EL (cell line): Measurements from ENCODE around the gene RHBG.
A peak's percentile ranks its signal among the peaks of the same experiment; 100 is the strongest.
"Not testable (repeated sequence)": the region's sequence is repeated elsewhere in the genome, so short reads cannot be mapped to it uniquely, and the experiment has no call there.

Experiments
- DNase-seq: peaks from one replicate; pipeline ENCODE4 v3.0.0-alpha.2; 2016

RHBG gene

GRCh38 chr1:156365754-156366153, 3.3 kb upstream of the RHBG start:
- DNase-seq, result no peak

- no peak for DNase-seq
These were observed 2.4 kb upstream of the RHBG start for GRCh38 chr1:156366378-156367166.

DNA sequence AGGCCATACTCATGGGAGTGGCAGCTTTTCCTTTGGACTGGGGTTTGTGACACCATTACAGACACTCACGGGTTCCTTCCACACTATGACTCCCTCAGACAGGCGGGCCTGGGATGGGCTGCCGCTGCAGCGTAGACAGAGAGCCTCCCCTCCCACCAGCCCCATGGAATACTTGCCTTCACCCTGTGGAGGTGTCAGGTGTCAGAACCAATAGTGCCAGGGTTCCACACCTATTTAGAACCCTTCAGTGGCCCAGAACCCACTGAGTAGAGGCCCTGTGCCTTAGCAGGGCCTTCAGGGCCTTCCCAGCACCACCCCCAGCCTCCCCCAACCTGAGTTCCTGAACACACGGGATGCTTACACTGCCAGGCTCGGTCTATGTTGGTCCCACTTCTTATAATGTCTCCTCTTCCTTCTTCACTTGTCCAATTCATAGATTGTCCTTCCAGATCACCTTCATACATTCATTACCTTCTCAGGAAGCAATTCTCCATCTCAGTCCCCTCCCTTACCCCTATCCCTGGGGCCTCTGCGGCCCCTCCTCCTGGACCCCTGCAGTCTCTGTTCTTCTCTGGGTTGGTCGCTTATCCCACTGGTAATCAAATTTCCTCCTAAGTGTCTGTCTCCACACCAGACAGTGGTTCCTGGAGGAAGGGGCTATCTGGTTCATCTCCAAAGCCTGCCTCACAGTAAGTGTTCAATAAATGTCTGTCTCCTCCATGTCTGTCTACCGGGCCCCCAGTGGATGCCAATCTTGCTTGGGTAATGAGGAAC, 1.4 kb upstream of the RHBG start:
- no peak for DNase-seq

- no peak for DNase-seq
These were observed 803 bp upstream of the RHBG start for GRCh38 chr1:156368157-156368658.

DNA sequence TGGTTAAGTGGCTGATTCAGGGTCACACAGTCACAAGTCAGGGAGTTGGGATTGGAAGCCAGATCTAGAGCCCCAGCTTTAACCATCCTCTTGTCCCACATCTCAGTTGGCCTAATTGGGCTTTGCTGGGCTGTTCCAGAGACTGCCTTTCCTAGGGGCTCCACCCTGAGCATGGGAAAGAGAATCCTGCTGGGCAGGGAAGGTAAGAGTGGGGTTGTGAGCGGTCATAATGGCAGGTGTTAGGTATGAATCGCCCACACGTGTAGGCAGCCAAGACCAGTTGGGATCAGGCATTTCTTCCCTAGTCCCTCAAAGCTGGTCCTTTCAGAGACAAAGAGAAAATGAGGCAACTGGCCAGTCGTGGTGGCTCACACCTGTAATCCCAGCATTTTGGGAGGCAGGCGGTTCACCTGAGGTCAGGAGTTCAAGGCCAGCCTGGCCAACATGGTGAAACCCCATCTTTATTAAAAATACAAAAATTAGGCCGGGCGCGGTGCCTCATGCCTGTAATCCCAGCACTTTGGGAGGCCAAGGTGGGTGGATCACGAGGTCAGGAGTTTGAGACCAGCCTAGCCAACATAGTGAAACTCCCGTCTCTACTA, 775 bp downstream of the RHBG start:
- not testable (repeated sequence) for DNase-seq

- DNase-seq, result peak; percentile 60
These were observed 2.7 kb downstream of the RHBG start for GRCh38 chr1:156371553-156372264.

GRCh38 chr1:156372265-156372586, 3.2 kb downstream of the RHBG start:
- DNase-seq, result no peak

- no peak for DNase-seq
These were observed 3.9 kb downstream of the RHBG start for GRCh38 chr1:156372876-156373275.

GRCh38 chr1:156373546-156373945, 4.5 kb downstream of the RHBG start:
- DNase-seq, result no peak

- DNase-seq, result peak; percentile 55
These were observed 7.1 kb downstream of the RHBG start for GRCh38 chr1:156376146-156376545.

DNA sequence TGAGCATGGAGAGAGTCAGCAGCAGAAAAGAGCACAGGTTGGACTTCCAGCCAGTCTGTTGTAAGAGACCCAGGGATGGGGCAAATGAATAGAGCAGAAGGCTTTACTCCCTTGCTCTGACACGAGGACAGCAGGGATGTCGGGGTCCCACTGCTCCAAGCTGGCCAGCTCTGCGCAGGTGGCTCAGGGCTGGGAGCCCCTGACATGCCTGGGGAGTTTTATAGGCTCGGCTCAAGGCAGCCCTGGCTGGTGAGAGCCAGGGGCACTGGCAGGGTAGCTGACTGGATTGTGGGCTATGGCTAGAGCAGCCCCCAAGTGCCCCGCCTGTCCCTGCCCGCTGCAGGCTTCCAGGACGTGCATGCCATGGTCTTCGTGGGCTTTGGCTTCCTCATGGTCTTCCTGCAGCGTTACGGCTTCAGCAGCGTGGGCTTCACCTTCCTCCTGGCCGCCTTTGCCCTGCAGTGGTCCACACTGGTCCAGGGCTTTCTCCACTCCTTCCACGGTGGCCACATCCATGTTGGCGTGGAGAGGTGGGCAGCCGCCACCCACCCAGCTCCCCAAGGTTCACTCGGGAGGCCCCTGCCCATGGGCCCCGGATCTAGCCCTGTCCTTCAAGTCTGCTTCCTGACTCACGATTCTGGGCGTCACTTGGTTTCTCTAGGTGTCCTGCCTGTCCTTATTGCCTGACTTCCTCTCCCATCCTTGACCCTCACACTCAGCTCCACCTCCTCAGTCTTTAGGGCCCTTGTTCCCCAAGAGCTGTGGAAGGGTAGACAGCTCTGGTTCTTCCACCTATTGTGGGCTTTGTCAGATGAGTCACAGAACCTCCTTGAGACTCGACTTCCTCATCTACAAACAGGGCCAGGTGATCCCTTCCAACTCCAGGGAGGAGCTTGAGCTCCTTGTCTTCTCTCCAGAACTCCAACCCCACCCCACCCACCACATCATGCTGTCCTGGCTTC, 8.2 kb downstream of the RHBG start:
- DNase-seq, result no peak

DNA sequence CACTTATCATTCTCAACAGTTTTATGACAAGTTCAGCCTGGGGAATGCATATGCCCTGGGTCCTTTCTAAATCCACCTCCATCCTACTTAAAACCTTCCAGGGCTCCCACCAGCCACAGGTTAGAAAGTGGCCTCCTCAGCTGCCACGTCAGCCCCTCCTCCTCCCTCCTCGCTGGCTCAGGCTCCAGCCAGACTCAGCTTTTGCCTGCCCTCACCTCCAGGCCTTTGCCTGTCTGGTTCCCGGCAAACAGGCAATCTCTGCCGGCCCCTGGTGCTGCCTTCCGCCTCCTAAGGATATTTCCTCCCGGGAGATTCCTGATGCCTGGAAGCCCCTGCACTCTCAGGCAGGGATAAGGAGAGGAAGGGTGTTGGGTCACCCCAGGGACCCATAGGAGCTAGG, 9.5 kb downstream of the RHBG start:
- no peak for DNase-seq

DNA sequence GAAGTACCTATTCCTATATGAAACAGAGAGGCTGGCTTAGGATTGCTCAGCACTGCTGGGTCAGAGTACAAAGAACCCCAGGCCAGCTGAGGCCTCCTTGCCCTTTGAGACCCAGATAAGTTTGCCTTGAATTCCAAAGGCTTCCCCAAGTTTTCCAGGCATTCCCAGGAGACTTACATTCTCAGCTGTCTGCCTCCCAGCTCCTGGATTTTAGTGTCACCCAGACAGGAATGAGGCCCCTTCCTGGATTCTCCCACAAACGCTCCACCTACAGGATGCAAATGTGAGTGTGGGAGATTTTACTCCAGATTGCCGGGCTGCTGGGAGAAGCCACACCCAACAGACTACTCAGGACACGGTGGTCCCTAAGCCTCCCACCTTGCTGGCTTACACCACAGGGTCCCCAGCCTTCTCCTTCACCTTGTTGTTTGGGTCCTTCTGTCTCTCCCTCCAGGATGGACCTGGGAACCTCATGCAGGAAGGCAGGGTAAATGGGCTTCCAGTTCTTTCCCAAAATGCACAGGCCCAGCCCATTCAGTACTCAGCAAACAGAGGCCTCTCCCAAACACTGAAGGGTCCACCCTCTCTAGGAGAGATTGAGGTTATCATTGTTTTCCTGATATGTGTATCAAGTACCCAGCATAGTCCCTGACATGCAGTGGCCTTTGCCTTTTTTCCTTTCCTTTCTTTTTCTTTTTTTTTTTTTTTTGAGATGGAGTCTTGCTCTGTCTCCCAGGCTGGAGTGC, 10.6 kb downstream of the RHBG start:
- peak; percentile 34 for DNase-seq

GRCh38 chr1:156382561-156382960, 13.6 kb downstream of the RHBG start:
- DNase-seq, result no peak

- DNase-seq, result peak; percentile 60
These were observed 14.0 kb downstream of the RHBG start for GRCh38 chr1:156383023-156383422.

- no peak for DNase-seq
These were observed 15.0 kb downstream of the RHBG start for GRCh38 chr1:156384007-156384406.

GRCh38 chr1:156384658-156385057, 15.6 kb downstream of the RHBG start:
- DNase-seq, result no peak

DNA sequence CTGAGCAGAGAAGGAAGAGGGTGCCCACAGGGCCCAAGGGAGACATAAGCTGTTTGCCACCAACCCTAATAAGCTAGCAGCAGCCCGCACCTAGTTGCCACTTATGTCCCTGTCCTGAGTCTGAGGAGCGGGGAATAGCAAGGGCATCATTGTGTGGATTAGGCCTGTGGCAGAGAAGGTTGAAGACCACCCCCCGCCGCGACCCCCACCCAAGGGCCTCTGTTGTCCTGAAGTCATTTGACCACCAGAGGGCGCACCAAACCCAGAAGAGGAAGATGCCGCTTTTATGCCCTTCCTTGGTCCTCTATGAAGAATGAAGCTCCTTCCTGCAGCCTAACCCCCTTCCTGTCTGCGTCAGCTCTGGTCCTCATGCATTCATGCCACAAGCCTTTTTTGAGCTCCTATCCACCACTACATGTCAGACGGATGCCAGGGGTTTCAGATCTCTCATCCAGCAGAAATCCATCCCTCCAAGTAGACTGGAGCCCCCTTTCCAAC, 16.6 kb downstream of the RHBG start:
- peak; percentile 71 for DNase-seq

DNA sequence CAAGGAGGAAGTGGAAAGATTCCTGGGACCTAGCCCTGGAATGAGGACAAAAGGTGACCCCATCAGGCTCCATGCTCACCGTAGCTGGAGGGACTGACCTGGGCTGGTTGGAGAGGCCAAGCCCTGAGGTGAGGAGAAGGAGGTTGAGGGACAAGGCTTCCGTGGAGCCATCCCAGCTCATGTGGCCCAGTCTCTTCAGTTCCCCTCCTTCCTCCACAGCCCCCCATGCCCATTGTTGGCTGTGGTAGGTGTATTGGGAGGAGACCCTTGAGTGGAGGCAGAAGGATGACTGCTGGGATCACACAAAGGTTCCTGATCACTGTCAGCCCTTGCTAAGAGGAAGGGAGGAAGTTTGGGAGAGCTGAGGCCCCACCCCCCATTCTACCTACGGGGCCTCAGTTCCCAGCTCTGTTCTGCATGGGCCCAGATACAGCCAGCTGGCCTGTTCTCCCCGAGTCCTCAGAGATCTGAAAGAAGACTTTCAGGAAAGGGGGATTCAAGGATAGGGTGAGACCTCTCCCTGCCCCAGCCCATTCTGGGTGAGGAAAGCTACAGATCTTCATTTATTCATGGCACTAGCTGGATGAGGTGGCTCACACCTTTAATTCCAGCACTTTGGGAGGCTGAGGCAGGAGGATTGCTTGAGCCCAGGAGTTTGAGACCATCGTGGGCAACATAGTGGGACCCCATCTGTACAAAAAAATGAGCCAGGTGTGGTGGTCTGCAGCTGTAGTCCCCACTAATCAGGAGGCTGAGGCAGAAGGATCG, 17.3 kb downstream of the RHBG start:
- DNase-seq, result no peak
